GM23248 (cell line): ENCODE results near the gene MYRIP.

Experiments used
- EZH2 ChIP-seq: fragments of 200-600 bp; sonication (generic); IDR thresholded peaks from 2 replicates; pipeline ENCODE4 v1.6.1; 2018; ENCODE audit warnings: antibody characterized with exemption, mild to moderate bottlenecking; ENCODE audit not compliant: insufficient read depth, poor library complexity, severe bottlenecking
- EZH2phosphoT487 ChIP-seq: fragments of 200-600 bp; sonication (generic); IDR thresholded peaks from 2 replicates; pipeline ENCODE4 v1.6.1; 2018; ENCODE audit warnings: antibody characterized with exemption, moderate library complexity, mild to moderate bottlenecking, low read depth; ENCODE audit not compliant: insufficient read depth

DNA sequence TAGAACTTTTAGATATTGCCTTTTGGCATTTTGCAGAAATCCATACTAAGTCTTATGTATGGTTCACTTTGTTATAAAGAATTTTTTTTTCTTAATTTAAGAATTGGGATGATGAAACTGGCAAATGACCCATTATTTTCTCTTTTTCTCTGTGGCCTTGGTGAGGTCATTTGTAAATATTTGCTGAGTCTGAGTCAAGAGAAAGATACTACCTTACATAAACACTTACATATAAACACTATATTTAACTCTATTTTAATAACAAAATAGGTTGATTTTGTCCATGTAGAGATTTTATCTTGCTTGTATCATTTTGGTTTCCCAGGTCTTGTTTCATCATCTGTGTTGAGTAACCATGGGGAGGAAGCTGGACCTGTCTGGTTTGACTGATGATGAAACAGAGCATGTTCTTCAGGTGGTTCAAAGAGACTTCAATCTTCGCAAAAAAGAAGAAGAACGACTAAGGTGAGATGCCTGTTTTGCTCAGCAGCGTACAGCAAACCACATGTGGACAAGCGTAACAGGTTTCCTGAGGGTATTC is 91.1 kb downstream of the MYRIP start:
- TF ChIP-seq EZH2phosphoT487 (no peak), EZH2 (no peak)
